ENCODE results near the gene KPNB1.

KPNB1 gene

DNA sequence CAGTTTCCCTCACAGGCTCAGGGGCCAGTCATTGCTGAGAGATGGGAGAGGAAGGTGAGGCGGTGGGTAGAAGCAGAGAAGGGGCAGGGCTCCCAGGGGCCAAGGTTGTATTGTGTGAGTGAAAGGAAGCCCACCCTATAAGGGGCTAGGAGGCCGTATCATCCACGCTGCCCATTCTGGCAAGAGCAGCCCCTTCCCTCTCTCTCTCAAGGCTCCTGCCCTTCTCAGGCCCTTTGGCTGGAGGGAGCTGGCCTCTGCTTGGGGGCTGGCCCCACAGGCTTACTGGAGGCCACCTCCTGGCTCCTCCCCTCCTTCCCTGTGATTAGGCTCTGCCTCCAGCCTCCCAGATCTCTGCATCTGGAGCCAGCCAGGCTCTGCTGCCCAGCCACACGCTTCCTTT is 51.9 kb downstream of the KPNB1 start:
- no peak for DNase-seq (ENCODE audit: low spot score)
- POLR2A ChIA-PET (ENCODE audit: low non-redundant PET), result no interaction called here
- TF ChIP-seq, protein P1, sequence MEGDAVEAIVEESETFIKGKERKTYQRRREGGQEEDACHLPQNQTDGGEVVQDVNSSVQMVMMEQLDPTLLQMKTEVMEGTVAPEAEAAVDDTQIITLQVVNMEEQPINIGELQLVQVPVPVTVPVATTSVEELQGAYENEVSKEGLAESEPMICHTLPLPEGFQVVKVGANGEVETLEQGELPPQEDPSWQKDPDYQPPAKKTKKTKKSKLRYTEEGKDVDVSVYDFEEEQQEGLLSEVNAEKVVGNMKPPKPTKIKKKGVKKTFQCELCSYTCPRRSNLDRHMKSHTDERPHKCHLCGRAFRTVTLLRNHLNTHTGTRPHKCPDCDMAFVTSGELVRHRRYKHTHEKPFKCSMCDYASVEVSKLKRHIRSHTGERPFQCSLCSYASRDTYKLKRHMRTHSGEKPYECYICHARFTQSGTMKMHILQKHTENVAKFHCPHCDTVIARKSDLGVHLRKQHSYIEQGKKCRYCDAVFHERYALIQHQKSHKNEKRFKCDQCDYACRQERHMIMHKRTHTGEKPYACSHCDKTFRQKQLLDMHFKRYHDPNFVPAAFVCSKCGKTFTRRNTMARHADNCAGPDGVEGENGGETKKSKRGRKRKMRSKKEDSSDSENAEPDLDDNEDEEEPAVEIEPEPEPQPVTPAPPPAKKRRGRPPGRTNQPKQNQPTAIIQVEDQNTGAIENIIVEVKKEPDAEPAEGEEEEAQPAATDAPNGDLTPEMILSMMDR (conservative IDR thresholded peaks at IDR 0.05; ENCODE audit: low read depth), result no peak

DNA sequence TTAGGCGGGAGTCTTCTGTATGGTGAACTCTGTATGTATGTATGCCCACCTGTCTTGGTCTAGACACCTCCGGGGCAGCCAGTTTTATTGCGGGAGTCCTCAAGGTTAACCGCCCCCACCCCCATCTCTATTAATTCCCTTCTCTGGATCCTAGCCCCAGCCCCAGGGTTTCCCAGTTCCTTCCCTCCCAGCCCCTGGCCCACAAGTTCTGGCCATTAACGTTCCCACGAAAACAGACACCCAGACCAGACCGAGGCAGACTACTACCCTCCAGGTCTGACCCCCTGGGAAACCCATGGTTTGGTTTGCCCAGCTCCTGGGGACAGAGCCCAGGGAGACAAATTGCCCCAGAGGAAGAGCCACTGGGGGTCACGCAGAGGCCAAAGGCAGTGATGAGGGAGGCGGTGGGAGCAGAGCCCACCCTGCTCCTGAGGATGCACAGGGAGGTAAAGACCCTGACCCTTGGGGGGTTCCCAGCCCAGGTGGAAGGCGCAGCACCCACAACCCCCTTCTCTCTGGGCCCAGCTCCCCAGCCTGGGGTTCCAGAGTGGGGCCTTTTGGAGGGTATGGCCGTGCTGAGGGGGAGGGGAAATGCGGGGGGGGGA is 52.8 kb downstream of the KPNB1 start:
- TF ChIP-seq, protein P1 (conservative IDR thresholded peaks at IDR 0.05; ENCODE audit: low read depth), result no peak
- no peak for DNase-seq (ENCODE audit: low spot score)
- CTCF ChIA-PET, result no interaction called here
- H3K27ac ChIP-seq, result no peak overlapping the region
- POLR2A ChIA-PET (ENCODE audit: low non-redundant PET), result no interaction called here

More for the DNA sequence above, 51.9 kb downstream of the KPNB1 start:
- CTCF ChIA-PET, result no interaction called here
- H3K27ac ChIP-seq, result no peak overlapping the region

DNA sequence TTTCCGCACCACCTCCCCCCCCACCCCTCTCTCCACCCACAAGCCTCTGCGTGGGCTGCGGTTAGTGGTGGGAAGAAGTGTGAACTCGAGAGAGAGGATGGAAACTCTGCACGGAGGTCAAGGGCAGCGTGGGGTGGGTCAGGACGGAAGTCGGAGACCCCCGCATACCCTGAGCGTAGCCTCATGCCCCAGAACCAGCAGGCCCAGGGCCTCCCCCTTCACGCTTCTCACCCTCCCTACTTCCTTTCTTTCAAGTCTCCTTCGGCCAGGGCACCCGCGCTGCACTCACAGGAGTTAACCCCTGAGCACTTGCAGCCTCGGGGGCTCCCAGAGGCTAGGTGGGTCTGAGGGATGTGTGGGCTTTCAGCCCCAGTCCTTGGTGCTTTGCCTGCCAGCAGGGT is 53.5 kb downstream of the KPNB1 start:
- ChIA-PET POLR2A (ENCODE audit: low non-redundant PET) (no interaction called here), CTCF (no interaction called here)
- no peak overlapping the region for H3K27ac ChIP-seq
- TF ChIP-seq, protein P1 (conservative IDR thresholded peaks at IDR 0.05; ENCODE audit: low read depth), result no peak
- DNase-seq (ENCODE audit: low spot score), result no peak

DNA sequence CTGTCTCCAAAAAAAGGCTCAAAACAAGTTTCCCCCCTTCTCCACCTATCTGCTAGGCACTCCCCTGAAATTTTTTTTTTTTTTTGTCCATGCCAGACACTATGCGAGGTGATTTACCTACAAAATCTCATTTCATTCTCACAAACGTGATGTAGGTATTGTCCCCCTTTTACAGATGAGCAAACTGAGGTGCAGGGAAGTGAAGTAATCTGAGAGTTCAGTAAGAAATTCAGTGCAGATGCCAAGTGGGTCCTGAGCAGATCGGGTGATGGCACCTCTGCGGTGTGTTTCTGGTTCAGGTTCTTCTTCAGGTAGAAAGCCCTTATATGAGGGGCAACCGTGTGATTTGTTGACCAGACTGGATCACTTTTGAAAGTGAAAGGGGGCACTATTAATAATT is 54.0 kb downstream of the KPNB1 start:
- no peak overlapping the region for H3K27ac ChIP-seq
- DNase-seq (ENCODE audit: low spot score), result no peak
- ChIA-PET CTCF (interaction anchor here (0.6 kb wide), 1 partner anchor 12 kb away, joined by 3 read pairs; no protein-coding TSS in a partner anchor), POLR2A (ENCODE audit: low non-redundant PET) (no interaction called here)
- TF ChIP-seq, protein P1 (conservative IDR thresholded peaks at IDR 0.05; ENCODE audit: low read depth), result no peak

DNA sequence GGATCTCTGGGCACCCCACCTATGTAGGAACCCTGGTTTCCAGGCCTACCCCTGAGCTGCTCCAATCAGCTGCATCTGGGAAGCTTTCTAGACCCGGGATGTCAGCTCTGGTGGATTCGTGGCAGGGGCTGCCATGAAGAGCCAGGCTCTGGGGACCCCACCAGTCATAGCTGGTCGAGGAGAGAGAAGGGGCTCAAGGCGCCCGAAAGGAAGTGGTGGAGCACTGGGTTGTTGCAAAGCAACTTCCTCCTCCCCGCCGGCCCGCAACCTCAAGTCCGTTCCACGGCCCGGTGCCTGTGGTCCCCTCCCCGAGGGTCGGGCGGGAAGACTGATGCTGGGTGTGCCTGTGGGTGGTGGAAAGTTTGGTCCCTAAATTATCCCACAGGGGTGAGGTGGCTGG is 54.4 kb downstream of the KPNB1 start:
- ChIA-PET CTCF (interaction anchor here (0.5 to 0.6 kb wide), 2 partner anchors 11 to 139 kb away, joined by 3 read pairs; no protein-coding TSS in a partner anchor), POLR2A (ENCODE audit: low non-redundant PET) (no interaction called here)
- H3K27ac ChIP-seq, result peak overlapping the region; percentile 14; the same call in 1 of the 2 replicates
- no peak for DNase-seq (ENCODE audit: low spot score)
- TF ChIP-seq, protein P1 (conservative IDR thresholded peaks at IDR 0.05; ENCODE audit: low read depth), result no peak

DNA sequence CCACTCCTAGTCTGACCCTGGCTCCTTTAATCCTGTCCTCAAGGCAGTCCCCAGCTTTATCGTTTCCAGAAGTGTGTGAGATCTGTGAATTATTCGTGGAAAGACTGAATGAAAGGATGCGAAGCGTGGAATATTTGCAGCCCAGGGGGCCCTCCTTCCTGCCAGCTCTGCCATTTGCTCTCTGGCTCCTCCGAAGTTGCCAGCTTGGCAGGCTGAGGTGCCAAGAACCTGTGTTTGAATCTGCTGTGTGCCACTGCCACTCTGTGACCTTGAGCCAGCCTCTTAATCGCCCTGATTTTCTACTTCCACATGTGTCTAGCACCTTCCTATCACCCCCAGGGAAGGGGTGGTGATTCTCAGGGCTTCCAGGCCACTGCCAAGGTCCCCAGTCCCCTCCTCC is 55.0 kb downstream of the KPNB1 start:
- CTCF ChIA-PET, result interaction anchor here (0.5 to 0.6 kb wide), 2 partner anchors 20 to 138 kb away, joined by 3 read pairs; no protein-coding TSS in a partner anchor
- POLR2A ChIA-PET (ENCODE audit: low non-redundant PET), result no interaction called here
- DNase-seq (ENCODE audit: low spot score), result no peak
- H3K27ac ChIP-seq, result peak overlapping the region; percentile 14; the same call in 1 of the 2 replicates
- TF ChIP-seq, protein P1 (conservative IDR thresholded peaks at IDR 0.05; ENCODE audit: low read depth), result no peak
